Loucy (cell line): Measurements from ENCODE around the gene KRTAP10-1.

Experiments
- CTCF ChIP-seq: fragments of 200-600 bp; sonication (generic); conservative IDR thresholded peaks from 2 replicates; pipeline ENCODE4 v1.5.1; 2014; ENCODE audit warnings: mild to moderate bottlenecking, antibody characterized with exemption, low read length
- EZH2phosphoT487 ChIP-seq: fragments of 200-600 bp; IDR thresholded peaks from 2 replicates; pipeline ENCODE4 v1.6.1; 2018; ENCODE audit warnings: antibody characterized with exemption, mild to moderate bottlenecking, moderate library complexity, borderline replicate concordance

- TF ChIP-seq CTCF: no peak
- no peak for TF ChIP-seq EZH2phosphoT487
These were observed 12.1 kb upstream of the KRTAP10-1 start for GRCh38 chr21:44552136-44552535.
